Right atrium auricular region (tissue), 2 donors: ENCODE data around the gene KCNK15. TPM values are rescaled to one million over a fixed set of nuclear protein-coding genes. Genes with fewer than 3 reads are reported as not detected.

ENCODE experiments used
- DNase-seq: peaks from one replicate; pipeline ENCODE4 v3.0.0-alpha.2; 2019; ENCODE audit warnings: low spot score
- H3K27ac ChIP-seq, 2 donors: fragments of 200-600 bp; sonication (generic); 1 replicate in 1 of 2; 2 replicates in 1 of 2; pipeline ENCODE4 v1.5.1; 2016 to 2019
- H3K27me3 ChIP-seq, 2 donors: fragments of 200-600 bp; sonication (generic); one replicate each; pipeline versions ENCODE4 v1.5.1 to v1.6.0; 2017 to 2019
- H3K36me3 ChIP-seq: fragments of 200-600 bp; sonication (generic); one replicate; pipeline ENCODE4 v1.5.1; 2016
- H3K4me1 ChIP-seq, 2 donors: fragments of 200-600 bp; sonication (generic); one replicate each; pipeline versions ENCODE4 v1.5.1 to v1.6.0; 2017 to 2019
- H3K4me3 ChIP-seq, 2 donors: fragments of 200-600 bp; sonication (generic); 1 replicate in 1 of 2; 2 replicates in 1 of 2; pipeline ENCODE4 v1.5.1; 2017 to 2019; ENCODE audit warnings: mild to moderate bottlenecking in 1 of 2, moderate library complexity in 1 of 2
- H3K9me3 ChIP-seq, 2 donors: fragments of 200-600 bp; sonication (generic); one replicate each; pipeline ENCODE4 v1.5.1; 2019
- CTCF ChIP-seq, 2 donors: fragments of 200-600 bp; sonication (generic); IDR thresholded peaks; one replicate each; pipeline ENCODE4 v1.5.1; 2019; ENCODE audit warnings: antibody characterized with exemption in 2 of 2
- total RNA-seq, 2 donors: library from RNA; depleted of rRNA; stranded (reverse); fragments of >200 nt; gene quantifications; one replicate each; pipeline ENCODE4 v1.1.0, GENCODE V29; 2016

KCNK15 gene
- total RNA-seq, 2 donors from 2014 or later, result 1.4 to 3.7 TPM

GRCh38 chr20:44785768-44786167 is 40.1 kb downstream of the KCNK15 start:
- H3K36me3 ChIP-seq, result no peaks in the 10 kb centered on the region

GRCh38 chr20:44787299-44787698 is 41.6 kb downstream of the KCNK15 start:
- no peaks in the 10 kb centered on the region for H3K27me3 ChIP-seq
- no peaks in the 10 kb centered on the region for H3K36me3 ChIP-seq
- no peaks in the 10 kb centered on the region for H3K9me3 ChIP-seq
- no peak overlapping the region for H3K27ac ChIP-seq
- no peak overlapping the region for H3K4me3 ChIP-seq
- DNase-seq, result no peak
- H3K4me1 ChIP-seq, result no peaks in the 10 kb centered on the region
- no peak for TF ChIP-seq CTCF (IDR thresholded peaks at IDR 0.05)

More at GRCh38 chr20:44785768-44786167, 40.1 kb downstream of the KCNK15 start:
- Histone ChIP-seq H3K27ac (no peak overlapping the region), H3K27me3 (no peaks in the 10 kb centered on the region), H3K4me1 (no peaks in the 10 kb centered on the region), H3K4me3 (no peak overlapping the region), H3K9me3 (no peaks in the 10 kb centered on the region)
- no peak for DNase-seq
- no peak for TF ChIP-seq CTCF (IDR thresholded peaks at IDR 0.05)

GRCh38 chr20:44788706-44789456 is 43.2 kb downstream of the KCNK15 start:
- no peak for DNase-seq
- Histone ChIP-seq H3K27ac (no peak overlapping the region), H3K4me1 (no peaks in the 10 kb centered on the region), H3K27me3 (no peaks in the 10 kb centered on the region), H3K4me3 (no peak overlapping the region), H3K9me3 (no peaks in the 10 kb centered on the region), H3K36me3 (no peaks in the 10 kb centered on the region)
- no peak for TF ChIP-seq CTCF (IDR thresholded peaks at IDR 0.05)

- TF ChIP-seq CTCF (IDR thresholded peaks at IDR 0.05), result no peak
- H3K27me3 ChIP-seq, result no peaks in the 10 kb centered on the region
- no peaks in the 10 kb centered on the region for H3K4me1 ChIP-seq
- DNase-seq, result no peak
- H3K36me3 ChIP-seq, result no peaks in the 10 kb centered on the region
- no peak overlapping the region for H3K4me3 ChIP-seq
- H3K9me3 ChIP-seq, result no peaks in the 10 kb centered on the region
- no peak overlapping the region for H3K27ac ChIP-seq
Observed at GRCh38 chr20:44790638-44791393, 45.2 kb downstream of the KCNK15 start.

- H3K4me3 ChIP-seq, result no peak overlapping the region
- no peak for DNase-seq
- H3K27ac ChIP-seq, result no peak overlapping the region
- H3K9me3 ChIP-seq, result no peaks in the 10 kb centered on the region
- TF ChIP-seq CTCF (IDR thresholded peaks at IDR 0.05), result no peak
- H3K27me3 ChIP-seq, result no peaks in the 10 kb centered on the region
- no peaks in the 10 kb centered on the region for H3K4me1 ChIP-seq
- H3K36me3 ChIP-seq, result no peaks in the 10 kb centered on the region
Observed at GRCh38 chr20:44792796-44793195, 47.1 kb downstream of the KCNK15 start.
